NOMO-1 treated with dmso at 0.1 percent for 144 hours (cell line): ENCODE results near the gene RNF175.
A peak's percentile ranks its signal among the peaks of the same experiment; 100 is the strongest.

Experiments
- DNase-seq: peaks from one replicate; lab custom pipeline; 2025; ENCODE audit not compliant: unreplicated experiment; lab: John Stamatoyannopoulos, UW

The RNF175 gene

GRCh38 chr4:153750197-153750817, 9.5 kb downstream of the RNF175 start:
- DNase-seq, result peak; percentile 44

- DNase-seq, result no peak
Observed at GRCh38 chr4:153748378-153748777, 11.4 kb downstream of the RNF175 start.

GRCh38 chr4:153747406-153747955, 12.3 kb downstream of the RNF175 start:
- DNase-seq, result peak; percentile 81

GRCh38 chr4:153745651-153746050, 14.2 kb downstream of the RNF175 start:
- DNase-seq, result no peak

GRCh38 chr4:153741541-153741940, 18.3 kb downstream of the RNF175 start:
- DNase-seq, result no peak

- no peak for DNase-seq
Observed at GRCh38 chr4:153735906-153736461, 23.8 kb downstream of the RNF175 start.

- DNase-seq, result no peak
Observed at GRCh38 chr4:153733751-153734448, 25.9 kb downstream of the RNF175 start.

GRCh38 chr4:153731239-153731638, 28.6 kb downstream of the RNF175 start:
- DNase-seq, result no peak

GRCh38 chr4:153729895-153730294, 29.9 kb downstream of the RNF175 start:
- DNase-seq, result no peak

- peak; percentile 5 for DNase-seq
Observed at GRCh38 chr4:153728660-153729059, 31.2 kb downstream of the RNF175 start.

- no peak for DNase-seq
Observed at GRCh38 chr4:153728151-153728550, 31.7 kb downstream of the RNF175 start.

GRCh38 chr4:153725831-153726154, 34.0 kb downstream of the RNF175 start:
- DNase-seq, result no peak

GRCh38 chr4:153725136-153725830, 34.5 kb downstream of the RNF175 start:
- no peak for DNase-seq

- DNase-seq, result no peak
Observed at GRCh38 chr4:153724606-153725005, 35.2 kb downstream of the RNF175 start.

- DNase-seq, result no peak
Observed at GRCh38 chr4:153722036-153722435, 37.8 kb downstream of the RNF175 start.

GRCh38 chr4:153713866-153714646, 45.8 kb downstream of the RNF175 start:
- no peak for DNase-seq

GRCh38 chr4:153710681-153711080, 49.1 kb downstream of the RNF175 start:
- no peak for DNase-seq

- DNase-seq, result peak; percentile 13
Observed at GRCh38 chr4:153706519-153706918, 53.3 kb downstream of the RNF175 start.

GRCh38 chr4:153705743-153706468, 53.9 kb downstream of the RNF175 start:
- DNase-seq, result peak; percentile 80

GRCh38 chr4:153704522-153704921, 55.3 kb downstream of the RNF175 start:
- no peak for DNase-seq
